ENCODE measurements around the gene TUBB3.

TUBB3 gene

GRCh38 chr16:89936981-89937380, 13.8 kb downstream of the TUBB3 start:
- Mint-ChIP-seq H3K27ac (no peak overlapping the region), H3K4me3 (no peak overlapping the region), H3K4me1 (no peaks in the 10 kb centered on the region), H3K9me3 (no peaks in the 10 kb centered on the region), H3K36me3 (no peaks in the 10 kb centered on the region)
- no peak for DNase-seq (ENCODE audit: low spot score in 2 of 2)
- no peak for ATAC-seq

- DNase-seq (ENCODE audit: low spot score in 2 of 2) (no peak), ATAC-seq (no peak)
- no peaks in the 10 kb centered on the region for H3K4me1 Mint-ChIP-seq
- peak overlapping the region; percentile 19 for H3K27ac Mint-ChIP-seq
- H3K36me3 Mint-ChIP-seq = no peaks in the 10 kb centered on the region
- no peak overlapping the region for H3K4me3 Mint-ChIP-seq
- no peaks in the 10 kb centered on the region for H3K9me3 Mint-ChIP-seq
Measured at GRCh38 chr16:89938175-89938885, 15.2 kb downstream of the TUBB3 start.

DNA sequence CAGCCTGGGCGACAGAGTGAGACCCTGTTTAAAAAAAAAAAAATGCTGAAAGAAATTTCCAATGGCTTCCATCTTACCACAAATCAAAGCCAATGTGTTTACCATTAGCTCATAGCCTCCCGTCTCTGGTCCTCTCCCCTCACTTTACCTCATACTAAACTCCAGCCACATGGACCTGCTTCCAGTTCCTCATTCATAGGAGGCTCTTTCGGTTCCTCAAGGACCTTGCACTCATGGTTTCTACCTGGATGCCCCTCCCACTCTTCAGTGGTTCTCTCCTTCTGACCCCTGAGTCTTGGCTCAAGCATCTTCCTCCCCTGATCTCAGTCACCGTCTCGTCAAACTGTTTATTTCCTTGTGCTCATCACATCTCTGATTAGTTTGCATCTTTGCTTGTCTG, 21.6 kb downstream of the TUBB3 start:
- H3K27ac Mint-ChIP-seq = no peak overlapping the region
- H3K36me3 Mint-ChIP-seq = no peaks in the 10 kb centered on the region
- H3K9me3 Mint-ChIP-seq = no peaks in the 10 kb centered on the region
- DNase-seq (ENCODE audit: low spot score in 2 of 2) (no peak), ATAC-seq (no peak)
- no peak overlapping the region for H3K4me3 Mint-ChIP-seq
- H3K4me1 Mint-ChIP-seq = peaks cover 10% of the 10 kb centered on the region

- Mint-ChIP-seq H3K4me1 (peaks cover 15% of the 10 kb centered on the region), H3K36me3 (peaks cover 6% of the 10 kb centered on the region), H3K9me3 (no peaks in the 10 kb centered on the region), H3K27ac (no peak overlapping the region), H3K4me3 (no peak overlapping the region)
- ATAC-seq = no peak
- DNase-seq (ENCODE audit: low spot score in 2 of 2) = no peak
Measured at GRCh38 chr16:89945654-89946053, 22.5 kb downstream of the TUBB3 start.

GRCh38 chr16:89946515-89946914, 23.4 kb downstream of the TUBB3 start:
- no peaks in the 10 kb centered on the region for H3K9me3 Mint-ChIP-seq
- no peak for ATAC-seq
- peaks cover 6% of the 10 kb centered on the region for H3K36me3 Mint-ChIP-seq
- peaks cover 15% of the 10 kb centered on the region for H3K4me1 Mint-ChIP-seq
- peak overlapping the region; percentile 36 for H3K4me3 Mint-ChIP-seq
- no peak overlapping the region for H3K27ac Mint-ChIP-seq
- DNase-seq (ENCODE audit: low spot score in 2 of 2) = no peak

DNA sequence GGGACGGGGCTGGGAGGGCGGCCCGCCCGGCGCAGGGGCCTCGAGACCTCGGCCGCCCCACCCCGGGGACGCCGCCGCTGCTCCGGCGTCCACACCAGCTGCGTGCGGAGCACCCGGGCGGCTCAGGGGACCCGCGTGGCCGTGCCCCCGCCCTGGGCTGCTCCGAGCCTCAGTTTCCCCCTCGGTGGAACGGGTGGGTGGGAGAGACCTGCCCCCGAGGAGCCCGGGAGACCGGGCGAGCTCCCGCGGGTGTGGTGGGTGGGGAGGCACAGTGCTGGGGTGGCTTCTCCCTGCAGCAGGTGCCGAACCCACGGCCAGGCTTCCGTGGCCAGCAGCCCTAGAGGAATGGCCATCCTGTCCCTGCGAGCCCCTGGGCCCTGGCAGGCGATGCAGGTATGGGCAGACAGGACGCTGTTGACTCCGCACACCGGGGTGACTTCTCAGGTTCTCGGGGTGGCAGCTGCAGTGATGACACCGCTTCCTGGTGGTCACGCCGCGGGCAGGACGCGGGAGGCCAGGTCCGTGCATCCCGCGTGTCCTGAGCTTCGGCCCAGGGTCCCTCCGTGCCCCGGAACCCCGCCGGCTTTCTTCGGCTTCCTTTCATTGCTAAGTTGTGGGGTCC, 26.1 kb downstream of the TUBB3 start:
- Mint-ChIP-seq H3K4me3 (peak overlapping the region; percentile 77), H3K27ac (peak overlapping the region; percentile 74), H3K4me1 (peaks cover 15% of the 10 kb centered on the region), H3K36me3 (peaks cover 6% of the 10 kb centered on the region), H3K9me3 (no peaks in the 10 kb centered on the region)
- no peak for DNase-seq (ENCODE audit: low spot score in 2 of 2)
- ATAC-seq = no peak

- H3K4me3 Mint-ChIP-seq = peak overlapping the region; percentile 74
- ATAC-seq (no peak), DNase-seq (ENCODE audit: low spot score in 2 of 2) (no peak)
- peaks cover 6% of the 10 kb centered on the region for H3K36me3 Mint-ChIP-seq
- H3K4me1 Mint-ChIP-seq = peaks cover 15% of the 10 kb centered on the region
- no peaks in the 10 kb centered on the region for H3K9me3 Mint-ChIP-seq
- H3K27ac Mint-ChIP-seq = peak overlapping the region; percentile 74
Measured at GRCh38 chr16:89949756-89950155, 26.6 kb downstream of the TUBB3 start.

- peaks cover 15% of the 10 kb centered on the region for H3K4me1 Mint-ChIP-seq
Measured at GRCh38 chr16:89951509-89951908, 28.4 kb downstream of the TUBB3 start.

DNA sequence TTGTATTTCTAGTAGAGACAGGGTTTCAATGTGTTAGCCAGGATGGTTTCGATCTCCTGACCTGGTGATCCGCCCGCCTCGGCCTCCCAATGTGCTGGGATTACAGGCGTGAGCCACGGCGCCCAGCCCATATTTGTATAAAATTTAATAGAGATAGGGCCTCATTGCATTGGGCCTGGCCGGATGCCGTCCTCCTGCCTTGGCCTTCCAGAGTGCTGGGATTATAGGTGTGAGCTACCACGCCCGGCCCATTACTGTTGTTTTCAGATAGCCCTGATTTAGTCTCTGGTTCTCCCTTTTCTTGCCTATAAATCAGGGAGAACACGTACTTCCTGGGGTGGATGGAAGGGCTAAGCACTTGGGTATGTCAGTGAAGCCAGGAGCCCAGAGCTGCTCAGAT, 28.9 kb downstream of the TUBB3 start:
- H3K27ac Mint-ChIP-seq = no peak overlapping the region
- no peak for ATAC-seq
- no peak for DNase-seq (ENCODE audit: low spot score in 2 of 2)
- H3K36me3 Mint-ChIP-seq = peaks cover 12% of the 10 kb centered on the region
- H3K9me3 Mint-ChIP-seq = no peaks in the 10 kb centered on the region
- H3K4me1 Mint-ChIP-seq = peaks cover 15% of the 10 kb centered on the region
- H3K4me3 Mint-ChIP-seq = no peak overlapping the region

More at GRCh38 chr16:89951509-89951908, 28.4 kb downstream of the TUBB3 start:
- Mint-ChIP-seq H3K27ac (no peak overlapping the region), H3K4me3 (no peak overlapping the region), H3K36me3 (peaks cover 12% of the 10 kb centered on the region), H3K9me3 (no peaks in the 10 kb centered on the region)
- ATAC-seq (no peak), DNase-seq (ENCODE audit: low spot score in 2 of 2) (no peak)

GRCh38 chr16:89952551-89952950, 29.4 kb downstream of the TUBB3 start:
- no peak overlapping the region for H3K27ac Mint-ChIP-seq
- H3K36me3 Mint-ChIP-seq = peaks cover 12% of the 10 kb centered on the region
- DNase-seq (ENCODE audit: low spot score in 2 of 2) = no peak
- peaks cover 12% of the 10 kb centered on the region for H3K4me1 Mint-ChIP-seq
- no peak overlapping the region for H3K4me3 Mint-ChIP-seq
- ATAC-seq = no peak
- H3K9me3 Mint-ChIP-seq = no peaks in the 10 kb centered on the region

- Mint-ChIP-seq H3K27ac (peak overlapping the region; percentile 56), H3K9me3 (no peaks in the 10 kb centered on the region), H3K4me1 (peaks cover 17% of the 10 kb centered on the region), H3K36me3 (peaks cover 12% of the 10 kb centered on the region), H3K4me3 (no peak overlapping the region)
- DNase-seq (ENCODE audit: low spot score in 2 of 2) (no peak), ATAC-seq (no peak)
Measured at GRCh38 chr16:89953671-89954406, 30.7 kb downstream of the TUBB3 start.

- DNase-seq (ENCODE audit: low spot score in 2 of 2) (no peak), ATAC-seq (no peak)
- H3K4me3 Mint-ChIP-seq = no peak overlapping the region
- peaks cover 12% of the 10 kb centered on the region for H3K36me3 Mint-ChIP-seq
- no peaks in the 10 kb centered on the region for H3K9me3 Mint-ChIP-seq
- H3K27ac Mint-ChIP-seq = no peak overlapping the region
- peaks cover 18% of the 10 kb centered on the region for H3K4me1 Mint-ChIP-seq
Measured at GRCh38 chr16:89954462-89954861, 31.3 kb downstream of the TUBB3 start.

- peaks cover 8% of the 10 kb centered on the region for H3K36me3 Mint-ChIP-seq
- H3K4me3 Mint-ChIP-seq = no peak overlapping the region
- no peaks in the 10 kb centered on the region for H3K9me3 Mint-ChIP-seq
- DNase-seq (ENCODE audit: low spot score in 2 of 2) (no peak), ATAC-seq (no peak)
- H3K4me1 Mint-ChIP-seq = peaks cover 12% of the 10 kb centered on the region
- H3K27ac Mint-ChIP-seq = no peak overlapping the region
Measured at GRCh38 chr16:89955001-89955685, 32.0 kb downstream of the TUBB3 start.

DNA sequence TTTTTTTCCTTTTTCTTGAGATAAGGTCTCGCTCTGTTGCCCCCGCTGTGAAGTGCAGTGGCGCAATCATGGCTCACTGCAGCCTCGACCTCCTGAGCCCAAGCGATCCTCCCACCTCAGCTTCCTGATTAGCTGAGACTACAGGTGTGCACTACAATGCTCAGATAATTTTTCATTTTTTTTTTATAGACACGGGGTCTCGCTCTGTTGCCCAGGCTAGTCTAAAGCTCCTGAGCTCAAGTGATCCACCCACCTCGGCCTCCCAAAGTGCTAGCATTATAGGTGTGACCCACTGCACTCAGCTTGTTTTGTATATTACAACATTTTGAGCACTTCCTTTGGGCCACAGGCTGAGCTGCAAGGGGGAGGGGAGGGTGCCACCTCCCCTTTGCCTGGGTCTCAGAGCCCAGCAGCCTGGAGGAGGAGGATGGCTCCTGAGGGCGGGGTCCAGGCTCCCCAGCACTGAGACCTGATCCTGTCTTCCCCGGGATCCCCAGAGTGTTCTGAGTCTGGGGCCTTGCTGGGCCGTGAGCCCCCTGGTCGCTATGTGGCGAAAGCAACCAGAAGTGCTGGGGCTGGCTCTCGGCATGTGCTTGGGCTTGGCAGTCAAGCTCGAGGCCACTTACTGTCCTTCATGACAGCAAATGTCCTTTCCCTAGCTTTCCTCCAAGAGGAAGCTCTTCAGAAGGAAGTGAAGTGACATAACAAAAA, 33.5 kb downstream of the TUBB3 start:
- H3K4me1 Mint-ChIP-seq = peaks cover 10% of the 10 kb centered on the region
- peaks cover 6% of the 10 kb centered on the region for H3K36me3 Mint-ChIP-seq
- H3K4me3 Mint-ChIP-seq = no peak overlapping the region
- H3K9me3 Mint-ChIP-seq = no peaks in the 10 kb centered on the region
- DNase-seq (ENCODE audit: low spot score in 2 of 2) (no peak), ATAC-seq (no peak)
- H3K27ac Mint-ChIP-seq = no peak overlapping the region

All from stimulated activated effector memory CD8-positive, alpha-beta T cell treated with anti-CD3 and anti-CD28 coated beads, Interleukin-12 subunit alpha, Interleukin-12 subunit beta, amount 100 ng/mL, for 72 hours (primary cell).